GM19455 (cell line): Measurements from ENCODE around the gene SCN4B.
"Not testable (repeated sequence)": the region's sequence is repeated elsewhere in the genome, so short reads cannot be mapped to it uniquely, and the experiment has no call there.

Experiments
- ATAC-seq: cut with Tn5 transposase; IDR thresholded peaks from one replicate; pipeline ENCODE4 v1.9.1; 2021; ENCODE audit not compliant: unreplicated experiment

SCN4B gene, protein sequence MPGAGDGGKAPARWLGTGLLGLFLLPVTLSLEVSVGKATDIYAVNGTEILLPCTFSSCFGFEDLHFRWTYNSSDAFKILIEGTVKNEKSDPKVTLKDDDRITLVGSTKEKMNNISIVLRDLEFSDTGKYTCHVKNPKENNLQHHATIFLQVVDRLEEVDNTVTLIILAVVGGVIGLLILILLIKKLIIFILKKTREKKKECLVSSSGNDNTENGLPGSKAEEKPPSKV

GRCh38 chr11:118152552-118153471 lies at the start of gene SCN4B:
Gene SCN4B, minus strand, starts transcription at chr11:118152823. Its CDS starts 150 bp downstream, at chr11:118152673.
- ATAC-seq = no peak

DNA sequence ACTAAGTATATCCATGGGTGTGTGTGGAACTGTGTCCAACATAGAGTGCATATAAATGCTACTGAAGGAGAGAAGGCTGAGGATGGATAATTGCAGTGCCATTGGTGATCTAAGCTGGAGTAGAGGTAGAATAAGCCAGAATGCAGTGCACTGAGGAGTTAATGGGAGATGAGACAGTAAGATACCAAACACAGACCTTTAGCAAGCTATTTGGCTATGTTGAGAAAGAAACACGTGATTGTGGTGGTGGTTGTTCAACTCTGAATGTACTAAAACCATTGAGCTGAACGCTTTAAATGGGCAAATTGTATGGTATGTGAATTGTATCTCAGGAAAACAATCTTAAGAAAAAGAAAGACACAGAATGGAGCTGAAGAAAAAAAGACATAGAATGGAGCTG lies 49.3 kb upstream of the SCN4B start:
- ATAC-seq = no peak

DNA sequence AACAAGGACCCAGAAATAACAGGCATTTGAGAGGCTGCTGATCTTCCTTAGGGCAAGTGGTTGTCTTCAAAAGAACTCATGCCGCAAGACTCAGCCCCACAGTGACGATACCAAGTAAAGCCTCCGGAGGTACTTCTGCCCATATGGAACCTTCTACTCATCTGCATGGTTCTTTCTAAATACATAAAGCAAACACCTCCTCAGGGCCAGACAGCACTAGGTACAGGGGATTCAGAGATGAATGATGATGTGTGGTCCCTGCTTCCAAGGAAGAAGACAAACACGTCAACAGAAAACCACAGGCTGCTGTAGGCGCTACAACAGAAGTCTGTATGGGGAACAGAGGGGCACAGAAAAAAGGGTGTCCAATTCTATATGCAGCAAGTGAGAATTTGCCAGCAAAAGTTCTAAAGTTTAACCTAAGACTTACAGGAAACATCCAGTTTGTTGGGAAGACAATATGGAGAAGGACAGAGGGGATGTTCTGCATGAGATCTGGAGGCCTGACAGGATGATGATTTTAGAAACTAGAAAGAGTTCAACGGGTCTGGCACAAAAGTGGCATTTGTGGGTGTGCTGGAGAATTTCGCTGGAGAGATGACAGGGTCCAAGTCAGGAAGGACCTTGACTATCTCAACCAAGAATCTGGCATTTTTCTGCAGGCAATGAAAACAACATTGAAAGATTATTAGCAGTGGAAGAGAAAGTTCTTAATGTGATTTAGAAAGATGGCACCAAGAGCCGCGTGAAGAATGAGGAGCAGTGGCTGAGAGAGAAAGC lies 48.5 kb upstream of the SCN4B start:
- ATAC-seq = no peak

DNA sequence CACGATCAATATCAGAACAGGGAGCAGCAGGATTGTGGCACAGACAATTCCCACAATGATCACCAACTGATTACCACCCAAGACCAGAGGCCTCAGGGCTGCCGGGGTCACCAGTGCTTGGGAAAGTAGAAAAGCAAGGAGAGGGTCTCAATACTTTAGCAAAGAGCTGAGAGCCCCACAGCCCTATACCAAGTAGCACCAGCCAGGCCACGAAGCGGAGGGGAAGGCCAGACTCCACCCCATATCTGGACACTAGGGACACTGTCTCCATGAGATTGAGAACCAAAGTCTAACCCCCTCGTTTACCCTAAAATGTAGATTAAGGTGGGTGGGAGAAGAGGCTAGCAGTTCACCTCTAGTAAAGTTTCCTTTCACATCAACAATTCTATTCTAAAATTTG lies 47.9 kb upstream of the SCN4B start:
- ATAC-seq = no peak

GRCh38 chr11:118199135-118199534 lies 46.5 kb upstream of the SCN4B start:
- ATAC-seq = no peak

DNA sequence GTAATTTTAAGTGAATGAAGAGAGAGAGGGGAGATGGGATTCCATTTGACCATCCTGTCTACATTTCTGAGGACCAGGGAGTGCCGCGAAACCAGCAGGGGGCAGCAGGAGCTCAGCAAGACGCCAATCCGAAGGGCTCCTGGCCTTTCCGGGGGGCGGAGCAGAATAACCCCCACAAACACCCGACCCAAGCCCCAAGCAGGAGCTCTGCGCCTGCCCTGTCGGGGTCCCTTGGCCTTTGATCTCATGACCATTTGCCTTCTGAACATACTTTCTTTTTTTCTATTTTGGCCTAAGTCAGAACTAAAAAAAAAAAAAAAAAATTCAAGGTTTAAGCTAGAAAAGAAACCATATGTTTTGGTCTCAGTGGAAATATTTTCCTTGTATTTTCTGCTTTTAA lies 45.7 kb upstream of the SCN4B start:
- ATAC-seq = no peak

DNA sequence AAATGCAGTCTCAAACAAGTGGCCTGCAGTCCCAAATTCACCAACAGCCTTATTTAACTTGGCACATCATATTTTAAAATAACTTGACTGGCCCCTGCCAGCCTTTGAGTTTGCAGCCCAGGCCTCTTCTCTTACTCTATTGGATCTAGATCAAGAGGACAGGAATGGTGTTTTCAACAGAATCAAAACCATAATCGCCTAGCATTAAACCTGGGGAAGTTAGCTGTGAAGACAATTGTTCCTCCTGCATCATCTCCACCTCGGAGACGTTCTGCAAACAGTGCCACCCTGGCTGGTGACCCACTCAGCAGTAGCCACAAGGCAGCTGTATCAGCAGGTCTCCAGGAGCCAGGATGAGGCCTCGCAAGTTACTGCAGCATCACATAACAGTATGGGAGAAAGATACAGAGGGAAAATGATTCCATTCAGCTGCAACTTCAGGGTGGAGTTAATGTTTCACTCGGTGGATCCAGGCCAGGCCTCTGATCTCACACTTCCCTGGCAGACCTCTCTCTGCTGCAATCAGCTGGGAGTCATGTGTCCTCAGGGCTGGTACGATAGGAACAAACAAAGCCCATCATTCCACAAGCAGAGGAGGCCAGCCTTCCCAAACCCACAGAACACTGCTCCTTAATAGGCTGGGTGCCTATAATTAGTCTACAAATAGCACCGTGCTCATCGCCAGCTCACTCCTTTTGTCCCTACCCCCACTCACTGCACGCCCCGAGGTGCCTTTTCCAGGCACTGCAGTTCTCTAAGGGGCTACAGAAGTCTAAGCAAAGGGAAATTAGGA lies 42.4 kb upstream of the SCN4B start:
- ATAC-seq = no peak

DNA sequence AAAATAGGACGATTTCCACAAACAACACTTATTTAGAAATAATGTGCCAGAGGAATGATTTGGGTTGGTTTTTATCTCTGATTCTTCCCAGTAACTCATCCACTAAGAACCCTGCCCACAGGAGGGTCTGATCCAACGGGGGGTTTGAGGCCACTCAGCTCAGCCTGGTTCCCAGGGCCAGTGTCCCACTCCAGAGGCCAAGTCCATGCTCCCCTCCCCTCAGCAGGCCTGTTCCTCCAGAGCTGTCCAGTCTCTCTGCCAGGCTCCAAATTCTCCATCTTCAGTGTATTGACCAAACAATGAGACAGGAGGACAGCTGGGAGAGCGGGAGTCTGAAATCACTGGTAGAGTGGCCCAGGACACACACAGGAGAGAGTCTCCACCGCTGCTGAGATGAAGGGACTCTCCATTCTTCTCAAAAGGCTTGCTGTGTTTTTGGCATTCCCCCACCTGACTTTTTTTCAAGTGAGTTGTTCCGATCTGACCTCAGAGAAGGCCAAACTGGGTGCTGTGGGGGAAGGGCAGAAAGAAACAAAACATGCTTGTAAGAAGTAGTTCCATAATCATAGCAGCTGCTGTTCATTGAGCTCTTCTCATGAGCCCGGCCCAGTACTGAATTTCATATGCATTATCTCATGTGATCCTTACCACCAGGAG lies 41.4 kb upstream of the SCN4B start:
- ATAC-seq = no peak

GRCh38 chr11:118192817-118193216 lies 40.2 kb upstream of the SCN4B start:
- ATAC-seq = not testable (repeated sequence)

GRCh38 chr11:118190942-118191506 lies 38.4 kb upstream of the SCN4B start:
- not testable (repeated sequence) for ATAC-seq

DNA sequence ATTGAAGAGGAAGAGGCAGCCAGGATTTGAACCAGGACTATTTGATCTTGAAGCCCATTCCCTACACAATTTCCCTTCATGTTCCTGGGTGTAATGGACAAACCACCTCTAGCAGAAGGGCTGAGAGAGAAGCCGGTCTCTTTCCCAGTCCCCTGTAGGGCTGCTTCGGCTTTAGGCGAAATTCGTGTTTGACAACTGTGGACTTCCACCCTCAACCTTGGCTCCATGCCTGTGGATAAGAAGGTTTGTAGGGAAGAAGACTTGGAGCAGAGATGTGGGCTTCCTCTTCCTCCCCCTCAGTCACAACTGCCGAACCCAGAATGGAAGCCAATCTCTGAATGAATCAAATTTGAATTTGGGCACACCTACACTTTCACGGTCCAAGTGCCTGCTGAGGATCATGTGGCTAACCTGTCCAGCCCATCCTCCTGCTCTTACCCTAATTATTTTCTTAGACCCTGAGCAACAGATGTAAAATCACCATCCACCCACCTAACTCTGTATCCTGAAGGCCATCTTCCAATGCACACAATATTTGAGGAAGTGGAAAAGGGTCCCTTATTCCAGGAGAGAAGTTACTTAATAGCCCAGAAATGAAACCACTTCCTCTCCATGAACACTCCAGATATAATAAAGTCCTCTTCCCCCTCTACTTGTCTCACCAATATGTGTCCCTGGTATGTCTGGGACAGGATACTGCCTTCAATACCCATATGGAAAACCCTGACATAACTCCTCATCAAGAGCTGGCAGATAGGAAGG lies 33.9 kb upstream of the SCN4B start:
- no peak for ATAC-seq

- ATAC-seq = no peak
Measured at GRCh38 chr11:118184784-118185579, 32.4 kb upstream of the SCN4B start.

DNA sequence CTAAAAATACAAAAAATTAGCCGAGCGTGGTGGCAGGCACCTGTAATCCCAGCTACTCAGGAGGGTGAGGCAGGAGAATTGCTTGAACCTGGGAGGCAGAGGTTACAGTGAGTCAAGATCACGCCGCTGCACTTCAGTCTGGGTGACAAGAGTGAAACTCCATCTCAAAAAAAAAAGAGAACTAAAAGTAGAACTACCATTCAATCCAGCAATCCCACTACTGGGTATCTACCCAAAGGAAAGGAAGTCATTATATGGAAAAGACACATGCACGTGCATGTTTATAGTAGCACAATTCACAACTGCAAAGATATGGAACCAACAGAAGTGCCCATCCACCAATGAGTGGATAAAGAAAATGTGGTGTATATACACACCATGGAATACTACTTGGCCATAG lies 31.1 kb upstream of the SCN4B start:
- not testable (repeated sequence) for ATAC-seq

DNA sequence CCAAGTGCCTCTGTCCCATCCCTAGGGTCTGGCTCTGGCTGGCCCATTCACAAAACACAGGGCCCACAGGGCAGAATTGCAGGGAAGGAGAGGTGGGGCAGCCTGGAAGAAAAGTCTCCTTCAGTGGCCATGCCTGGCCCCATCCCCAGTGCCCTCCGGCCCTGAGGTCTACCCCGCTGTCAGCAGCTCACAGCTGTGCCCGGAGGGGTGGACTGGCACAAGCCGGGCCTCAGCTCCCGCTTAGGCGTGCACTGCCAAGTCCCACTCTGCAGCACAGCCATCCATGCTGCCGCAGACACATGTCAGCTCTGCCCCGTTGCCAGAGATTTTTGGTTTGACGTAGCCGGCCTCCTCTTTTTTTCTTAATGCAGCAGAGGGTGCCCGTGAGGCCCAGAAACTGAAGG lies 27.7 kb upstream of the SCN4B start:
- no peak for ATAC-seq

DNA sequence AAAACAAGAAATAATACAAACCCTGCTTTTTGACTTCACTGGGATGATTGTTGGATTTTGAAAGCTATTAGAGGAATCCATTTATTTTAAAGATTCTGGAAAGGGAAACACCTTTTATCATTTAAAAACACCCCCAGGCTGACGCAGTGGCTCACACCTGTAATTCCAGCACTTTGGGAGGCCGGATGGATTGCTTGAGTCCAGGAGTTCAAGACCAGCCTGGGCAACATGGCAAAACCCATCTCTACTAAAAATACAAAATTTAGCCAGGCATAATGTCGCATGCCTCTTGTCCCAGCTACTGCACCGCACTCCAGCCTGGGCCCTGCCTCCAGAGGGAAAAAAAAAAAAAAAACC lies 24.1 kb upstream of the SCN4B start:
- no peak for ATAC-seq

GRCh38 chr11:118175993-118176777 lies 23.6 kb upstream of the SCN4B start, which contains the start of gene SCN2B:
Gene SCN2B, minus strand, starts transcription at chr11:118176639. Its CDS starts 208 bp downstream, at chr11:118176431.
- ATAC-seq = no peak
